Keratinocyte (primary cell): ENCODE measurements around the gene FOXR1. TPM values are rescaled to one million over a fixed set of nuclear protein-coding genes. Genes with fewer than 3 reads are reported as not detected.

ENCODE experiments used
- DNase-seq: peaks from one replicate; pipeline ENCODE4 v3.0.0-alpha.2; 2011; ENCODE audit warnings: low read depth, missing footprints, low spot score
- FAIRE-seq: peaks from 2 replicates; lab custom pipeline; 2011; peaks lifted over from hg19 to GRCh38; lab: Jason Lieb, UNC
- H2AFZ ChIP-seq: 2 replicates; pipeline ENCODE4 v1.6.0; 2012; ENCODE audit warnings: low read length, control low read depth, inconsistent platforms; ENCODE audit not compliant: control insufficient read depth
- H3K27ac ChIP-seq: 2 replicates; pipeline ENCODE4 v1.5.1; 2011; ENCODE audit warnings: low read length; ENCODE audit not compliant: control insufficient read depth, insufficient read depth
- H3K27me3 ChIP-seq: 3 replicates; pipeline ENCODE4 v1.6.0; 2011; ENCODE audit warnings: low read length; ENCODE audit not compliant: control insufficient read depth, insufficient read depth; ENCODE audit errors: extremely low read depth
- H3K36me3 ChIP-seq, 2 experiments: 2 replicates in 1 of 2; 3 replicates in 1 of 2; pipeline ENCODE4 v1.5.1; 2011; ENCODE audit warnings: low read length in 2 of 2, mild to moderate bottlenecking in 1 of 2; ENCODE audit not compliant: control insufficient read depth in 2 of 2, insufficient read depth in 2 of 2; ENCODE audit errors: extremely low read depth in 1 of 2
- H3K4me1 ChIP-seq: 3 replicates; pipeline ENCODE4 v1.5.1; 2011; ENCODE audit warnings: low read length; ENCODE audit not compliant: control insufficient read depth, insufficient read depth; ENCODE audit errors: extremely low read depth
- H3K4me2 ChIP-seq: 3 replicates; pipeline ENCODE4 v1.6.0; 2011; ENCODE audit warnings: low read depth, low read length; ENCODE audit not compliant: control insufficient read depth, insufficient read depth; ENCODE audit errors: extremely low read depth
- H3K4me3 ChIP-seq, 3 experiments: fragments of 200-600 bp in 1 of 3; sonication (generic) in 1 of 3; 2 replicates in 2 of 3; 3 replicates in 1 of 3; pipeline ENCODE4 v1.5.1; 2011 to 2016; ENCODE audit warnings: low read length in 3 of 3, mild to moderate bottlenecking in 3 of 3, control low read depth in 2 of 3, inconsistent platforms in 1 of 3, low read depth in 1 of 3, mixed read lengths in 1 of 3, mixed run types in 1 of 3, moderate library complexity in 1 of 3; ENCODE audit not compliant: control insufficient read depth in 2 of 3, insufficient read depth in 2 of 3; ENCODE audit errors: extremely low read depth in 1 of 3
- H3K79me2 ChIP-seq: 2 replicates; pipeline ENCODE4 v1.6.0; 2012; ENCODE audit warnings: low read length; ENCODE audit not compliant: control insufficient read depth, insufficient read depth
- H3K9ac ChIP-seq: 3 replicates; pipeline ENCODE4 v1.6.0; 2011; ENCODE audit warnings: low read length; ENCODE audit not compliant: control insufficient read depth, insufficient read depth; ENCODE audit errors: extremely low read depth
- H3K9me1 ChIP-seq: 3 replicates; pipeline ENCODE4 v1.6.0; 2011; ENCODE audit warnings: low read length; ENCODE audit not compliant: control insufficient read depth, insufficient read depth; ENCODE audit errors: extremely low read depth
- H3K9me3 ChIP-seq: 2 replicates; pipeline ENCODE4 v1.5.1; 2012; ENCODE audit warnings: low read depth, low read length; ENCODE audit not compliant: control insufficient read depth
- H4K20me1 ChIP-seq: 3 replicates; pipeline ENCODE4 v1.6.0; 2011; ENCODE audit warnings: low read length; ENCODE audit not compliant: control insufficient read depth, insufficient read depth; ENCODE audit errors: extremely low read depth
- CTCF ChIP-seq, 3 experiments: IDR thresholded peaks in 1 of 3; conservative IDR thresholded peaks in 1 of 3; optimal IDR thresholded peaks in 1 of 3; 2 replicates in 2 of 3; 3 replicates in 1 of 3; pipeline versions ENCODE3 to v1.5.1; 2011; ENCODE audit warnings: low read length in 3 of 3, mild to moderate bottlenecking in 3 of 3, moderate library complexity in 2 of 3, control low read depth in 1 of 3, inconsistent platforms in 1 of 3; ENCODE audit not compliant: insufficient read depth in 2 of 3; ENCODE audit errors: extremely low read depth in 1 of 3
- EZH2 ChIP-seq: IDR thresholded peaks from one replicate; pipeline ENCODE4 v1.6.1; 2012; ENCODE audit warnings: inconsistent platforms, mild to moderate bottlenecking, low read length, moderate library complexity
- dilution Hi-C: fragments of 300-500 bp; cut with MboI; formaldehyde crosslinking; loops from one replicate; pipeline ENCODE4 v1.7.0; 2020; ENCODE audit warnings: low sequenced_read_pairs; ENCODE audit not compliant: extremely low pct_ligation_motif_present
- polyA plus RNA-seq, 5 experiments: library from polyadenylated mRNA; depleted of rRNA in 3 of 5; stranded (reverse) in 3 of 5; stranded (forward) in 1 of 5; unstranded in 1 of 5; fragments of >200 nt; gene quantifications; 1 replicate in 1 of 5; 2 replicates in 3 of 5; 3 replicates in 1 of 5; pipeline versions ENCODE4 v1.2.1 to v1.2.3, GENCODE V29; 2011 to 2012; ENCODE audit warnings: missing spikeins in 2 of 5, low read depth in 1 of 5, low replicate concordance in 1 of 5

The FOXR1 gene
- polyA plus RNA-seq, 1 donor (not counting 4 experiments of a cell fraction or from before 2014, with no cell fraction given): not detected

- no peak for TF ChIP-seq EZH2
- Histone ChIP-seq H4K20me1 (no peaks in the 10 kb centered on the region), H3K9me3 (no peaks in the 10 kb centered on the region), H3K79me2 (no peaks in the 10 kb centered on the region), H3K27me3 (peaks cover 8% of the 10 kb centered on the region), H3K9ac (no peak overlapping the region), H3K27ac (no peak overlapping the region), H3K4me2 (no peak overlapping the region), H3K4me1 (no peaks in the 10 kb centered on the region), H3K9me1 (no peaks in the 10 kb centered on the region), H2AFZ (no peak overlapping the region), H3K36me3 (no peaks in the 10 kb centered on the region), H3K4me3 (no peak overlapping the region)
- dilution Hi-C loops: no loop called here
- FAIRE-seq (no peak), DNase-seq (no peak)
Observed at GRCh38 chr11:118957549-118957948, 14.0 kb upstream of the FOXR1 start.

- no peaks in the 10 kb centered on the region for H3K9me3 ChIP-seq
- H3K27me3 ChIP-seq: peaks cover 8% of the 10 kb centered on the region
- H3K4me1 ChIP-seq: no peaks in the 10 kb centered on the region
- FAIRE-seq (no peak), DNase-seq (no peak)
- no peak for TF ChIP-seq CTCF (optimal IDR thresholded peaks at IDR 0.05 in 1 of 3, IDR thresholded peaks at IDR 0.05 in 1 of 3, conservative IDR thresholded peaks at IDR 0.05 in 1 of 3; ENCODE audit: extremely low read depth in 1 of 3, insufficient read depth in 2 of 3, low read length in 3 of 3)
- TF ChIP-seq EZH2: no peak
- H3K27ac ChIP-seq: no peak overlapping the region
- H3K9ac ChIP-seq: no peak overlapping the region
- no peak overlapping the region for H3K4me3 ChIP-seq
- no peaks in the 10 kb centered on the region for H4K20me1 ChIP-seq
- no peaks in the 10 kb centered on the region for H3K79me2 ChIP-seq
- no peaks in the 10 kb centered on the region for H3K36me3 ChIP-seq
- dilution Hi-C loops: no loop called here
- no peak overlapping the region for H3K4me2 ChIP-seq
- no peaks in the 10 kb centered on the region for H3K9me1 ChIP-seq
- H2AFZ ChIP-seq: no peak overlapping the region
Observed at GRCh38 chr11:118957968-118958367, 13.6 kb upstream of the FOXR1 start.

GRCh38 chr11:118958577-118958976 lies 13.0 kb upstream of the FOXR1 start:
- TF ChIP-seq EZH2 (no peak), CTCF (optimal IDR thresholded peaks at IDR 0.05 in 1 of 3, IDR thresholded peaks at IDR 0.05 in 1 of 3, conservative IDR thresholded peaks at IDR 0.05 in 1 of 3; ENCODE audit: extremely low read depth in 1 of 3, insufficient read depth in 2 of 3, low read length in 3 of 3) (no peak)
- H3K27me3 ChIP-seq: peaks cover 8% of the 10 kb centered on the region
- no peak for DNase-seq
- no peak for FAIRE-seq
- no peak overlapping the region for H3K27ac ChIP-seq
- H3K36me3 ChIP-seq: no peaks in the 10 kb centered on the region
- no peak overlapping the region for H3K9ac ChIP-seq
- no peak overlapping the region for H2AFZ ChIP-seq
- H3K4me1 ChIP-seq: no peaks in the 10 kb centered on the region
- H3K79me2 ChIP-seq: no peaks in the 10 kb centered on the region
- no peaks in the 10 kb centered on the region for H4K20me1 ChIP-seq
- no peaks in the 10 kb centered on the region for H3K9me3 ChIP-seq
- dilution Hi-C loops: no loop called here
- no peak overlapping the region for H3K4me3 ChIP-seq
- no peak overlapping the region for H3K4me2 ChIP-seq
- no peaks in the 10 kb centered on the region for H3K9me1 ChIP-seq
